HT1080 (cell line): ENCODE results near the gene CCDC83. TPM values are rescaled to one million over a fixed set of nuclear protein-coding genes. Genes with fewer than 3 reads are reported as not detected.
"Not testable (repeated sequence)": the region's sequence is repeated elsewhere in the genome, so short reads cannot be mapped to it uniquely, and the experiment has no call there.

Source experiments
- DNase-seq: peaks from one replicate; pipeline ENCODE4 v3.0.0-alpha.2; 2015; ENCODE audit warnings: low read depth
- total RNA-seq: library from RNA; depleted of rRNA; stranded (reverse); fragments of >200 nt; shearing (Covaris generic); gene quantifications from 2 replicates; pipeline ENCODE4 v1.2.3, GENCODE V29; 2014

The CCDC83 gene
- total RNA-seq, 1 experiment from 2014 or later: not detected

DNA sequence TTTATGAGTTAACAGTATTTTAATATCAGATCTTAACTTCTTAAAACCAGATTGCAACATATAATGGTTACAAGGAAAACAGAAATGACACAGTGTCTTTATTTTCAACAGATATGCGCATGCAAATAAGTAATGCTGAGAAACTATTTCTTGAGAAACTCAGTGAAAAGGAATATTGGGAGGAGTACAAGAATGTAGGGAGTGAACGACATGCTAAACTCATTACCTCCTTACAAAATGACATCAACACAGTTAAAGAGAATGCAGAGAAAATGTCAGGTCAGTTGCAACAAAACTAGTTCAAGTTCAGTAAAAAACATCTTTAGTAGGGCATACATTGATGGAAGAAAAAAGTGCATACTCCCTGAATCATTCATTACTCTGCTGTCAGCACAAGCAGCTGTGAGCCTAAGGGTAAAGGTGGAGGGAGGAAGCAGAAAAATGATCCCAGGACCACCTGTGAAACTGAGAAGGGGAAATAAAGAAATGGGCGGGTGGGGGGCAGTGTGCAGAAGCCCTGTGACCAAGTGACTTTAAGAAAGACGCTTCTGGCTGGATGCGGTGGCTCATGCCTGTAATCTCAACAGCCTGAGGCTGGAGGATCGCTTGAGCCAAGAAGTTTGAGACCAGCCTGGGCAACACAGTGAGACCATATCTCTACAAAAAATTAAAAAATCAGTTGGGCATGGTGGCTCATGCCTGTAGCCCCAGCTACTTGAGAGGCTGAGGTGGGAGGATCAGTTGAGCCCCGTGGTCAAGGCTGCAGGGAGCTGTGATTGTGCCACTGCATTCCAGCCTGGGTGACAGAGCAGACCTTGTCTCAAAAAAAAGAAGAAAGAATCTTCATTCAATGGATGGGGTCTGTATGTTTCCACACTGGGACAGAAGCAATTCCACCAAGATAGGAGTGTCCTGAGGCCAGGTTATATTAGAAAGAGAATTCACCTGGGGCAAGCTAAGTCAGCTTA lies 31.2 kb downstream of the CCDC83 start:
- DNase-seq: no peak

DNA sequence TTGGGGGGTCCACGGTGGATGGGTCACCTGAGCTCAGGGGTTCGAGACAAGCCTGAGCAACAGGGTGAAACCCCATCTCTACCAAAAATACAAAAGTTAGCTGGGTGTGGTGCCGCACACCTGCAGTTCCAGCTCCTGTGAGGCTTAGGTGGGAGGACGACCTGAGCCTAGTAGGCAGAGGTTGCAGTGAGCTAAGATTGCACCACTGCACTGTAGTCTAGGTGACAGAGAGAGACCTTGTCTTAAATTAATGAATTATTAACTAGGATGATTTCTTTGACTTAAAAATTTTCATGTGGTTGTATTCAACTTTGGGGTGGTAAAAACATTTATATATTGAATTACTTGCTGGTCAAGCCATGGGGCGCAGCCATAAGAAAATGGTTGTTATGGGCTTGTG lies 33.9 kb downstream of the CCDC83 start:
- DNase-seq: no peak

DNA sequence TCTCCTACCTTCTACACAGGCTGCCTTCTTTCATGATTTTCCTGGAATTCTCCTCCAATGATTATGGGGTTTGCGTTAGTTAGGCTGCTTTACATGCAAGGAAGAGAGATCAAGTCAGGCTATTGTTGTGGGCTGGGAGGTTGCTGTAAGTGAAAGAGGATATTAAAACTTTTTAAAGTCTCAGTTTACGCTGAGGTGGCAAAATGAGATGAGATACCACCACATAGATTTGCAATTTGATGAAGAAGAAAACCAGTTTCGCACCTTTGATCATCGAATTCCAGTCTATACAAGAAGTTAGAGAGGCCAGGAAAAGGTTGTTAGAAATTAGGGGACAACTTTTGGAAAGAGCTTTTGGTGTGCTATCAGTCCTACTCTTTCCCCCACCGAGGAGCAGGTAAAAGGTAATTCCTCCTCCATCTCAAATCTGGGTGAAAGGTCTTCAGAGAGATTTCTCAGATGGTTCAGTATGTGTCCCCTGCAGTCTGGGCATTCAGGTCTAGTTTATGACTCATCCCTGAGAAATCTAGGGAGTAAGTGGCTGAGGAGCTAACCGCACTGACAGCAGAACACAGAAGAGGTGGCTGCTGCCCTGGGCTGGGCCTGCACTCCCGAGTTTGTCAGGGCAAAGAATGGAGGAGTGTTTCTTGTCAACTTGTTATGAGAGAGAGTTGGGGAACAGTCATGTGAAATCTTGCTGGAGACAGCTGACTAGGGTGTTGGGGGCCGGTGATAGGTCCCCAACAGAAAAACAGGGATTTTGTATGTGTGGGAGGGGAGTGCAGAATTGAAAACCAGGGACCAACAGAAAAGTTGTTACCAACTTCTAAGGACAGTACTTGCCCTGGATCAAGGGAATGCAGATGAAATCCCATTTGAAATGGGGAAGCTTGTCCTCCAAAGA lies 34.7 kb downstream of the CCDC83 start:
- peak; percentile 88 for DNase-seq

DNA sequence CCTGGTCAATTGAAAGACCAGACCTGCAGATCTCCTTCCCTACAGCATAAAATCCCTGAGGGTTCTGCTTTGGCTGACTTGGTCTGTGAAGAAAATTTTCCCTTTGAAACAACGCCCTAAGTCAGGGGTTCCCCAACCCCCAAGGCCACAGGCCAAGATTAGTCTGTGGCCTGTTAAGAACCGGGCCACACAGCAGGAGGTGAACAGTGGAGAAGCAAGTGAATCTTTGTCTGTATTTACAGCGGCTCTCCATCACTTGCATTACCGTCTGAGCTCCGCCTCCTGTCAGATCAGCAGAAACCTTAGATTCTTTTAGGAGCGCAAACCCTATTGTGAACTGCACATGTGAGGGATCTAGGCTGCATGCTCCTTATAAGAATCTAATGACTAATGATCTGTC lies 38.2 kb downstream of the CCDC83 start:
- DNase-seq: no peak

DNA sequence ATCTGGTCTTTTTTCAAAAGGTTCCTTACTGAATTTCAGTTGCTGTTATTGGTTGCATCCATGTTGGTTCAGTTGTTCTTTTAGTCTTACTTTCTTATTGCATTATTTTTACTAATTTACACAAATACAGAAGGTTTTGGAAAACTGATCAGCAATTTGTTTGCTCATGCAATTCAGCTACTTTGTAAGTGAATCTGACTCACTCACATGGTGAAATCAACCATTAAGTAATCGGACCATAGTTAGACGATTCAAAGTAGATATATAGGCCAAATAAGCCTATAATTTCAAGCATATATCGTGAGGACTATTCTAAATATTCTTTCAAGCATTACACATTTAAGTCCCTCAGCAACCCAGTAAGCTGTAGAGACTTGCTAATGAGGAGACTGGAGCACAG lies 41.7 kb downstream of the CCDC83 start:
- no peak for DNase-seq

DNA sequence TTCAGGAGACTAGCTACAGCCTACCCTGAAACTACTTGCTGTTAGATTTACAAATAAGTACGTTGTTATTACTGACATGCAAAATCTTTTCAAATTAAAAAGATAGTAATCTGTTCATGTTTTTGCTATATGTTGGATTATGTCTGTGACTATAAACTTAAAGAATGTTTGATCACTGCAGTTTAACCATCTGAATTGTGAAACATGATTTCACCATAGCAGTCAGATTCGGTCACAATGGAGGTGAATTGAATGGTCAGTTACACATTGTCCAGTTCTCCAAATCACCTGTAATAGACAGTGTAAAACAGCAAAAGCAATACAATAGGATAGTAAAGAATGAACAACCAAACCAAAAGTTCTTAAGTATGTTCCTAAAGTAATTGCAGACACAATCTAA lies 43.3 kb downstream of the CCDC83 start:
- DNase-seq: no peak

DNA sequence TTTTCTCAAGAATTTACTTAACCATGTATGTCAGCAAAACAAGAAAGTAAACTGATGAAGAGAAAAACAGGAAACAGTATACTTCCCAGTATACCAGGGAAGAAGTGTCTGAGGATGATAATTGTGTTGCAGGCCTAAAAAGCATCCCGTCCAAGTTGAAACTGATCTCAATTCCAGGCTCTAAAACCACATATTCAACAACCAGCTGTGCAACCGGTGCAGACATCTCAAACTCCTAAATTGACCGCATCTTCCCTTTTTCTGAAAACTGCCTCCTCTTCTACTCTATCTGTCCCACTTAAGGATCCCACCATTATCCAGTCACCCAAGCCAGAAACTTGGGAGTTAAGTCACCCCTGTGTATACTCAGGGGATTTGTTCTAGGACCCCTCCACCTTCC lies 47.2 kb downstream of the CCDC83 start:
- no peak for DNase-seq

DNA sequence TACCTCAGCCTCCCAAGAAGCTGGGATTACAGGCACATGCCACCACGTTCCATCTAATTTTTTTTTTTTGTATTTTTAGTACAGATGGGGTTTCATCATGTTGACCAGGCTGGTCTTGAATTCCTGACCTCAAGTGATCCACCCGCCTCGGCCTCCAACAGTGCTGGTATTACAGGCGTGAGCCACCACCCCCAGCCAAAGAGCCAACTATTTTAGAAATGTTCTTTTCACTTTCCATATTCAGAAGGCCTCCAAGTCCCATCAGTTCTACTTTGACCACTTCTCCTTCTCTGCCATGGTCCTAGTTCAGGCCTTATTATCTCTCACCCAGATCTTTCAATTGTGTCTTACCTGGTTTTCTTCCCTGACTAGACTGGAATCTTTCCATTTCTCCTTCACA lies 48.2 kb downstream of the CCDC83 start:
- no peak for DNase-seq

DNA sequence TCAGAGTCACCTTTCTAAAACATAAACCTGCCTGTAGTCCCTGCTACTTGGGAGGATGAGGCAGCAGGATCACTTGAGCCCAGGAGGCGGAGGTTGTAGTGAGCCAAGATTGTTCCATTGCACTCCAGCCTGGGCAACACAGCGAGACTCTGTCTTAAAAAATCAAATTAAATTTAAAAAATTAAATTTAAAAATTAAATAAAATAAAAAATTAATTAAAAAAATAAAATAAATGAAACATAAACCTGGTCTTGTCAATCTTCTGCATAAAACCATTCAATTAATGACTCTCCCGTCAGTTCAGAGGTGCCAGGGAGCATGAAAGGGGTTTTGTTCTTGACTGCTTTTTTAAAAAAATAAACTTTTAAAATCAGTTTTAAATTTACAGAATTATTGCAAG lies 48.6 kb downstream of the CCDC83 start:
- DNase-seq: no peak

DNA sequence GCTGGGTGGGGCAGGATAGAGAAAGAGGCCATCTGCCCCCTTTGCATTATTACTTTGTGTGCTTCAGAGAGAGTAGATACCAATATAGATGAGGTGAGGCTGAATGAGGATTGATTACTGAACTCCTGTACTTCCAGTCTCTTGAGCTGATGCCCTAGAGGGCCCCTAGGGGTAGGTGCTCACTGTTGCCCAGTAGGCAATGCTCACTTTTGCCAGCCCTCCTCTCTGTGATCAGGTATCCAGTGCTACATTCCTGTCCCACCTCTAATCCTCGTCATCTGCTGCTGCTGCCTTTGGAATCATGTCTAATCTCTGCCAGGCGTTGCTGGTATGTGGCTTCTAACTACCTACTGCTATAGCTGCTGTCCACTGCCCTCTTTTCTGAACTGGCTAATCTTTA lies 57.2 kb downstream of the CCDC83 start:
- DNase-seq: no peak

DNA sequence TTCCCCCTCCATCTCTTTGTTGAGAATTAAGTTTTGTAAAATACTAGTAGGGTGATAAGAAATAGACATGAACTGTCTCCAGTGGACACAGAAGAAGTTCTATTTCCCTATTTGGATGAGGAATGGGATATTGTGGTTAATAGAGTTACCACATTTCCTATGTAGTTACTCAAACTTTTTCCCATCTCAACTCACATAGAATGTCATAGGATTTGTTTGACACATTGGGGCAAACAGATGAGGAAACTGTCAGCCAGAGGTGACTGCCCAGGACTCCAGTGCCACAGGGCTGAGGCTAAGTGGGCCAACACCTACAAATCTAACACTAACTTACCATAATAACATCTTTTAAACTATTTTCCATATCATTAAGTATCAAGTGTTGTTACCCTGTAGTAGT lies 58.3 kb downstream of the CCDC83 start:
- no peak for DNase-seq

DNA sequence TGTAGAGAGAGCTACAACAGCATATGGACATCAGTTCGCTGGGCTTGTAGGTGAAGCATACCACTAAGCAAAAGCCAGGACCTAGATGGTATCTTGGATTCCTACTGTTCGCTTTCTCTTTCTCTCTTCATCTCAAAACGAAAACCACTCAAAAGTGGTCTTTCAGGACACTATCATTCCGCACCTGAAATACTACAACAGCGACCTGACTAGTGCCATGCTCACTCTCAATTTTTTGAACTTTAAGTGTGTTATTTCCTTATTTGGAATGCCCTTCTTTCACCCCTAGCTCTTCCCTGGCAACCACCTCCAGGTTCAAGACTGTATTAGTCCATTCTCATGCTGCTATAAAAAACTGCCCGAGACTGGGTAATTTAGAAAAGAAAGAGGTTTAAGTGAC lies 59.2 kb downstream of the CCDC83 start:
- peak; percentile 34 for DNase-seq

DNA sequence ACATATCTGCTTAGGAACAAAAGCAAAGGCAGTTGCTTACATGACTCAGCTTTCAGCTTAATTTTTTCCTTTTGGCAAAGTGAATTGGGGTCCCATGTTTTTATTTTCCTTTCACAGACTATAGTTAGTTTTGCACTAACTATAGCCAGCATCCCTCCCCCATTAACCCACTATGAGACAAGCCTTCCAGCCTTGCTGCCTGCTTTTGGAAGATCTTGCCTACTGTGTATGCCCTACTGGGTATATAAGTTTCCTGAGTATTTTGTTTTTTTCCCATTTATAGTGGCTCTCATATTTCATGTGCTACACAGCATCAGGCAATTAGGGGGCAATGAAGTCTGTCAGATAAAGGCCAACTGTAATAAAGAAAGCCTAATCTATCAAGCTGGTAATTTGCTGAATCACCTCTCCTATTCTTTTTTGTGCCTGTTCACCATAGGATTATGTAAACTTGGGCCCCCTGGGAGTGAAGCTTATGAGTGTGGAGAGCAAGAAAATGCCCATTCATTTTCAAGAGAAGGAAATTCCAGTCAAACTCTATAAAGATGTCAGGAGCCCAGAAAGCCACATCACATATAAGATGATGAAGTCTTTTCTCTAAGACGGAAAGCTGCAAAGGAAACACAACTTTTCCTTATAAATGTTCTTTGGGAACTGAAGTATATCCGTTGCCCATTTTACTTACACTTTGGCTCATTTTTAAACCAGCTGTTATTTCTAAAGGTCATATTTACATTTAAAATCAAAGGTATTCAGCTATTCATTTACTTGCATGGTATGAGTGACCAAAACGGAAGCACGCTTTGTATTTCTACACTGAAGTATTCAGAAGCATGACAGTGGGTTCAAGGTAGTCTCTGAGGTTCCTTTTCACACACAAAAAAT lies 64.0 kb downstream of the CCDC83 start:
- DNase-seq: no peak

DNA sequence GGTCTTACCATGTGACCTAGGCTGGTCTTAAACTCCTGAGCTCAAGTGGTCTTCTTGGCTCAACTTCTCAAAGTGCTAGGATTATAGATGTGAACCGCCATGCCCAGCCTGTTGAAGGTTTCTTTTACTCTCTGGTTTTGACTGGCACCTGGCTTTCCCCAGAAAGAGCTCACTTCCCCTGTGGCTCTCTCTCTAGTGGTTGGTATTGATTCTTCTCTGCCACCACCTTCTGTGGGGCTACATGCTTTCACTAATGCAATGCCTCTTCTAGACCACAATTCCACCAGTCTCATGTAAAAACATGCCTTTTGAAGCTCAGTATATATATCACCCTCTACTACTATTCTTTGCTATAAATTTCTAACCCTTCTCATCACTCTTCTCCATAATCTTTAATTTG lies 67.2 kb downstream of the CCDC83 start:
- no peak for DNase-seq

DNA sequence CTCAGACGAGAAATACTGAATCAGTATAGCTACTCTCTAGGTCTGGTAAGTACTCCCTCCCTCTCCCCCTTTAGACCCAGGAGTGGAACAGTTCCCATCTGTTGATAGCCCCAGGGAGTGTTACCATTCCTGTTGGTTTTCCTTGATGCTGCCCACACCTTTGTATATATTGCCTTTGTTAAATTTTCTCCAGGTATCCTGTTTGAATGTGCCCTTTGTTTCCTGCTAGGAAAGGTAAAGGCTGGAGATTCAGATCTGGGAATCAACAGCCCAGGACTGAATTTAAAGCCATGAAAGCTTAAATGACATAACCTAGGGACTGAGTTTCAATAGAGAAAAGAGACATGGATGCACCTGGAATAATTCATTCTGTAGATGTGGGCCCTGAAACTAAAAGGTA lies 68.3 kb downstream of the CCDC83 start:
- no peak for DNase-seq

DNA sequence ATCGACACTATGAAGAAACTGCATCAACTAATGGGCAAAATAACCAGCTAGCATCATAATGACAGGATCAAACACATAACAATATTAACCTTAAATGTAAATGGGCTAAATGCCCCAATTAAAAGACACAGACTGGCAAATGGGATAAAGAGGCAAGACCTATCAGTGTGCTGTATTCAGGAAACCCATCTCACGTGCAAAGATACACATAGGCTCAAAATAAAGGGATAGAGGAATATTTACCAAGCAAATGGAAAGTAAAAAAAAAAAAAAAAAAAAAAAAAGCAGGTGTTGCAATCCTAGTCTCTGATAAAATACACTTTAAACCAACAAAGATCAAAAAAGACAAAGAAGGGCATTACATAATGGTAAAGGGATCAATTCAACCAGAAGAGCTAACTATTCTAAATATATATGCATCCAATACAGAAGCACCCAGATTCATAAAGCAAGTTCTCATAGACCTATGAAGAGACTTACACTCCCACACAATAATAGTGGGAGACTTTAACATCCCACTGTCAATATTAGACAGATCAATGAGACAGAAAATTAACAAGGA lies 71.6 kb downstream of the CCDC83 start:
- not testable (repeated sequence) for DNase-seq

DNA sequence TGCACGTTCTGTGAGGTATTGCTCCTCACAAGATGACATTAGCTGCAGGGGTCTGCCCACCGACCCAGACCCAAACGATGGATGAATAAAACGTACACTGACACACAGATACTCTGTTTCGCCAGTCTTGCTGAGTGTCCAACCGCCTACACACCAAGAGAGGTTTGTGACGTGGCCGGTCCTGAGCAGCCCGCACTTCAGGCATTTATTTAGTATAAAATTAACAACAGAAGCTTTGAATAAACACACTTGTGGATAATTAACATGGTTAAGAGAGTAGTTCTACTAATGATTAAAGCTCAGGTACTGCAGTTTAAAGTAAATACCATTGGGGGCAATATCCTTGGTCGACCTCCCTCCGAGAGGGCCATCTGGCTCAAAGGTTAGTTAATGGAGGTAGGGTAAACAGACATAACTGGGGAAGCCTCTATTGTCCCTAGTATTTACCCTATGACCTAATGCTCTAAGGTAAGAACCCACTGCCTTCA lies 75.7 kb downstream of the CCDC83 start:
- DNase-seq: no peak

DNA sequence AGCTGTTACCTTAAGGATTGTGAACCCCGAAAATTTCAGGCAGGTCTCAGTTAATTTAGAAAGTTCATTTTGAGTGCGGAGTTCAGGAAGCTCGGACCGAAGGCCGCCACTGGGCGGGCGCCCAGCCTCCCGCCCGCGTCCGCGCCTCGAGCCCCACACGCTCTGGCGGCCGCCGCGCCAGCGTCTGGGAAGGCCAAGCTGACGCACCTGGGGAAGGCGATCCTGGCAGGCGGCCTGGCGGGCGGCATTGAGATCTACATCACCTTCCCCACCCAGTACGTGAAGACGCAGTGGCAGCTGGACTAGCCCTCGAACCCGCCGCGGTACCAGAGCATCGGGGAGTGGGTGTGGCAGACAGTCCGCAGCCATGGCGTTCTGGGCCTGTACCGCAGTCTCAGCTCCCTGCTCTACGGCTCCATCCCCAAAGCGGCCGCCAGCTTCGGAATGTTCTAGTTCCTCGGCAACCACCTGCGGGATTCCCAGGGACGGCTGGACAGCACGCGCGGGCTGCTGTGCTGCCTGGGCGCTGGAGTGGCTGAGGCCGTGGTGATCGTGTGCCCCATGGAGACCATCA lies 79.5 kb downstream of the CCDC83 start:
- no peak for DNase-seq

DNA sequence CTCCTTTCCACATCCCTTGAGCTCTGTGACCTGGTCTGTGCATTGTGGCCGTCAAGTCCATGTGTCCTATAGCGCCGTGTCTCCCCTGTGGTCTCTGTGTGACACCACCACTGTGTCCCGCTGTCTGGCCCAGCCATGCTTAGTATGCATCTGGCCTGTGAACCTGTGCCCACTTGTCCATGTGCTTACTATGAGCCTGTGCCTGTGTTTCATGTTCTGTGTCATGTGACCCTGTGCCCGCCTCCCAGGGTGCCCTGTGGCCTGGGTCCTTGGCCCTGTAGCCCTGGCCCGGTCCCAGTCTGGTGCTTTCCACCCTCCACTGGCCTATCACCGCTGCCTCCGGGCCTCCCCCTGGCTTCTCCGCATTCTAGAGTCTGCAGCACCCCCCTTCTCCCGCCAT lies 80.6 kb downstream of the CCDC83 start:
- DNase-seq: no peak

DNA sequence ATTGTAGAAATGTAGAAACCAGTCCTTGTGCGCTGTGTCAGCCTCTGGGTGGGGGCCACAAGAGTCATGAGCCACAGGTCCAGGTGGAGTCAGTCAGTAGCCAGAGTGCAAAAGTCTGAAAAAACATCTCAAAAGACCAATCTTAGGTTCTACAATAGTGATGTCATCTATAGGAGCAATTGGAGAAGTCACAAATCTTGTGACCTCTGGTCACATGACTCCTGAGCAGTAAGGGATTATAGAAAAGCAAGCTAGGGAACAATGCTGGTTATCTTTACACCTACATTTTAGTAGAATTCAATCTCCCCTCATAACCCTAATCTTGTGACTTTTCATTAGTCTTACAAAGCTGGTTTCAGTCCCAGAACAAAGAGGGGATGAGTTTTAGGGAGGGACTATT lies 82.7 kb downstream of the CCDC83 start:
- DNase-seq: no peak
